PFSK-1 (cell line): ENCODE data around the gene STK24.

Source experiments
- FOXP2 ChIP-seq: optimal IDR thresholded peaks from 2 replicates; pipeline ENCODE3; 2011; ENCODE audit warnings: borderline replicate concordance, control low read depth, inconsistent platforms; ENCODE audit not compliant: insufficient read depth; ENCODE audit errors: extremely low read length, extremely low read depth
- POLR2AphosphoS5 ChIP-seq: IDR thresholded peaks from 2 replicates; pipeline ENCODE4 v1.6.1; 2012; ENCODE audit warnings: low read depth, mild to moderate bottlenecking, control low read depth, low read length, moderate library complexity
- SIN3A ChIP-seq: IDR thresholded peaks from 2 replicates; pipeline ENCODE4 v1.6.1; 2012; ENCODE audit warnings: mild to moderate bottlenecking, low read length, moderate library complexity, borderline replicate concordance; ENCODE audit not compliant: insufficient read depth
- TAF1 ChIP-seq: IDR thresholded peaks from 2 replicates; pipeline ENCODE4 v1.6.1; 2012; ENCODE audit warnings: low read length, control low read depth, borderline replicate concordance; ENCODE audit not compliant: insufficient read depth
- TF ChIP-seq, protein P1 (sequence below), 2 experiments: IDR thresholded peaks; 2 replicates each; pipeline versions ENCODE4 v1.6.1 to v1.8.0; 2011 to 2012; ENCODE audit warnings: low read depth in 2 of 2, low read length in 2 of 2, control low read depth in 1 of 2, inconsistent platforms in 1 of 2, mild to moderate bottlenecking in 1 of 2, moderate library complexity in 1 of 2; ENCODE audit not compliant: insufficient read depth in 1 of 2

STK24 gene

DNA sequence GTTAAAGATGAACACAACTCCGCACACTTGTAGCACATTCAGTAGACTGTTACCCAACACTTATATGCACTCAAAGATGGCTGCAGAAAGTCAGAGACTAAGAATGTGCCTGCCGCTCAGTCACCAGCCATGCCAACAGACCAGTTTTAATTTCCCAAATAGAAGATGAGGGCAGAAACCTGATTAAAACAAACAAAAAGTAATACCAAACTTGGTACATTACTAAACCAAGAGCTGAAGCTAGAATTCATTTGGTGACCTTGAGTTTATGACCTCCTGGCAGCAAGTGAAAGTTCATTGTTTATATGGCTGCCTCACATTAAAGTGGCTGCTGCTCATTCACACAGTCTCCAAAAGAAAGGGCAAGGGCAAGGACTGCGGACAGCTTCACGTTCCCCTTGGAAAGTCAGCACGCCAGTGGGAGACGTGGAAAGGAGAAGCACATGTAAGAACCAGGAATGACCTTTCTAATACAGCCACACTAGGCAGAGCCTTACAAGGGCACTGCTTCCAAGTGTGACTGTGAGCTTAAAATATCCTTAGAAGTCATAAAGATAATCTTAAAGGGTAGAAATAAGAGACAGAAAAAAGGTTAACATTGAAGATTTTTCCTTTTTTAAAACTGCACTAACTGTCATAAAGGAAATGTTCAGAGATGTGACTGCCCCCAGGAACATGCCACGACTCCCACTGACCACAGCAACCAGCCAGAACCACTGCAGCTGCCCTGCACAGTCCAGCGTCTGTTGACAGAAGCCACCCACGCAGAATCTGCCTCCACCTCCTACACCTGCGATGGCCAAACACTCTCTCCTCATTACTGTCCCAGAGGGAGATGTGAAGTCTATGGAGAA lies 73.5 kb downstream of the STK24 start:
- TF ChIP-seq POLR2AphosphoS5 (no peak), FOXP2 (no peak), TAF1 (no peak), SIN3A (no peak)
- TF ChIP-seq, protein P1, sequence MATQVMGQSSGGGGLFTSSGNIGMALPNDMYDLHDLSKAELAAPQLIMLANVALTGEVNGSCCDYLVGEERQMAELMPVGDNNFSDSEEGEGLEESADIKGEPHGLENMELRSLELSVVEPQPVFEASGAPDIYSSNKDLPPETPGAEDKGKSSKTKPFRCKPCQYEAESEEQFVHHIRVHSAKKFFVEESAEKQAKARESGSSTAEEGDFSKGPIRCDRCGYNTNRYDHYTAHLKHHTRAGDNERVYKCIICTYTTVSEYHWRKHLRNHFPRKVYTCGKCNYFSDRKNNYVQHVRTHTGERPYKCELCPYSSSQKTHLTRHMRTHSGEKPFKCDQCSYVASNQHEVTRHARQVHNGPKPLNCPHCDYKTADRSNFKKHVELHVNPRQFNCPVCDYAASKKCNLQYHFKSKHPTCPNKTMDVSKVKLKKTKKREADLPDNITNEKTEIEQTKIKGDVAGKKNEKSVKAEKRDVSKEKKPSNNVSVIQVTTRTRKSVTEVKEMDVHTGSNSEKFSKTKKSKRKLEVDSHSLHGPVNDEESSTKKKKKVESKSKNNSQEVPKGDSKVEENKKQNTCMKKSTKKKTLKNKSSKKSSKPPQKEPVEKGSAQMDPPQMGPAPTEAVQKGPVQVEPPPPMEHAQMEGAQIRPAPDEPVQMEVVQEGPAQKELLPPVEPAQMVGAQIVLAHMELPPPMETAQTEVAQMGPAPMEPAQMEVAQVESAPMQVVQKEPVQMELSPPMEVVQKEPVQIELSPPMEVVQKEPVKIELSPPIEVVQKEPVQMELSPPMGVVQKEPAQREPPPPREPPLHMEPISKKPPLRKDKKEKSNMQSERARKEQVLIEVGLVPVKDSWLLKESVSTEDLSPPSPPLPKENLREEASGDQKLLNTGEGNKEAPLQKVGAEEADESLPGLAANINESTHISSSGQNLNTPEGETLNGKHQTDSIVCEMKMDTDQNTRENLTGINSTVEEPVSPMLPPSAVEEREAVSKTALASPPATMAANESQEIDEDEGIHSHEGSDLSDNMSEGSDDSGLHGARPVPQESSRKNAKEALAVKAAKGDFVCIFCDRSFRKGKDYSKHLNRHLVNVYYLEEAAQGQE (IDR thresholded peaks at IDR 0.05; ENCODE audit: insufficient read depth in 1 of 2, low read depth in 2 of 2, low read length in 2 of 2) = no peak

DNA sequence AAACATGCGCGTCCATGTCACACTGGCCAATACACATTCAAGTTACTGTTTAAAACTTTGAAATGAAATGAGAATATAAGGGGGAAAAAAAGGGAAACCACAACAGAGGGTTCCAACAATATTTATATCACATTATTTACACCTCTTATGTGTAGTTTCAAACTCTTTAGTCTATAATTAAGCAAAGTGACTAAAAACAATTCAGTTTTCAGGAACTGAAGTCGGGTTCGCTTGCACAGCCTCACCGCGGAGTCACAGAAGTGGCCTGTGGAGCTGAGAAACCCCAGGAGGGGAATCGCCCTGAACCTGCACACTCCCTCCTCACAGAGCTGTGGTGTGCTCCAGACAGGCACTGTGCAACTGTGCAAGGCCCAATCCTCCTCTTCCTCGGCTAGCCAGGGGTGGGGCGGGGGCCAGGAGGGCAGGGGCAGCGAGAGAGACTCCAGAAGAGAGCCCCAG lies 75.9 kb downstream of the STK24 start:
- TF ChIP-seq FOXP2 = no peak
- TF ChIP-seq, protein P1 (IDR thresholded peaks at IDR 0.05; ENCODE audit: insufficient read depth in 1 of 2, low read depth in 2 of 2, low read length in 2 of 2) = no peak
- TF ChIP-seq POLR2AphosphoS5 = no peak
- no peak for TF ChIP-seq TAF1
- no peak for TF ChIP-seq SIN3A

DNA sequence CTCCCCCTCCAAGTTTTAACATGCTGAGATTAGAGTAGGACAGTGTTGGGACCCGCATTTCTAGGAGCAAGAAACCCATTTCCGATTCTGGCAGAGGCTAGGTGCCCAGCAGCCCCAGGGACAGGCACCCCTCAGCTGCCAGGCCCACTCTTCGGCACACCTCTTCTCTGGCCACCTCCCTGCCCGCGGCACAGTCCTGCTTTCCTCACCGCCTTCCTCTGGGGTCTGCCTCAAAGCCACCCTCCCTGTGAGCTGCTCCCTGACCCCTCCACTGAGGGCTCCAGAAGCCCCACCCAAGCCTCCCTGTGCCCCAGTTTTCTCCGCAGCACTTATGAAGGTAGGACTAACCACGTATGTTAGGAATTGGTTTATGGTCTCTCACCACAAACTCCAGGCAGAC lies 79.9 kb downstream of the STK24 start:
- no peak for TF ChIP-seq SIN3A
- TF ChIP-seq, protein P1 (IDR thresholded peaks at IDR 0.05; ENCODE audit: insufficient read depth in 1 of 2, low read depth in 2 of 2, low read length in 2 of 2) = no peak
- no peak for TF ChIP-seq TAF1
- TF ChIP-seq FOXP2 = no peak
- no peak for TF ChIP-seq POLR2AphosphoS5

DNA sequence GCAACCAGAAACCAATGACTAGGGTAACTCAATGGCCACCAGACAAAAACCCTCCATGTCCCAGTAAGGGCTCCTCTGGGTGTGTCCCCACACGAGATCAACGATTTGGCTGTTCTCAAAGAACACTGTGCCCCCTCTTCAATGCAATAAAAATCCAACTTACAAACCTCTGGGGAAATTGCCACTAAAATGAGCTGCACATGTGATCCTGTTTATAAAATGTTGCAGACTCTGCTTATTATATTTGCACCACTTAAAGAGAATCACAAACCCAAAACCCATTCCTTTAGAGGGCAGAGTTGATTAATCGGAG lies 80.5 kb downstream of the STK24 start:
- TF ChIP-seq SIN3A = no peak
- no peak for TF ChIP-seq FOXP2
- TF ChIP-seq TAF1 = no peak
- TF ChIP-seq POLR2AphosphoS5 = no peak
- TF ChIP-seq, protein P1 (IDR thresholded peaks at IDR 0.05; ENCODE audit: insufficient read depth in 1 of 2, low read depth in 2 of 2, low read length in 2 of 2) = no peak
